Hepatocyte (in vitro differentiated cells): Measurements from ENCODE around the gene HCN2.

Experiments
- EZH2 ChIP-seq: fragments of 200-600 bp; sonication (generic); IDR thresholded peaks from 2 replicates; pipeline ENCODE4 v1.6.1; 2016; ENCODE audit warnings: antibody characterized with exemption, mild to moderate bottlenecking, borderline replicate concordance
- EZH2phosphoT487 ChIP-seq: fragments of 200-600 bp; sonication (generic); IDR thresholded peaks from one replicate; pipeline ENCODE4 v1.6.1; 2018; ENCODE audit warnings: antibody characterized with exemption, mild to moderate bottlenecking, low read depth, moderate library complexity; ENCODE audit not compliant: unreplicated experiment, severe bottlenecking
- TF ChIP-seq, protein P1 (sequence below): fragments of 200-600 bp; sonication (generic); IDR thresholded peaks from 2 replicates; pipeline ENCODE4 v1.5.1; 2016; ENCODE audit warnings: antibody characterized with exemption, mild to moderate bottlenecking; ENCODE audit not compliant: poor library complexity

DNA sequence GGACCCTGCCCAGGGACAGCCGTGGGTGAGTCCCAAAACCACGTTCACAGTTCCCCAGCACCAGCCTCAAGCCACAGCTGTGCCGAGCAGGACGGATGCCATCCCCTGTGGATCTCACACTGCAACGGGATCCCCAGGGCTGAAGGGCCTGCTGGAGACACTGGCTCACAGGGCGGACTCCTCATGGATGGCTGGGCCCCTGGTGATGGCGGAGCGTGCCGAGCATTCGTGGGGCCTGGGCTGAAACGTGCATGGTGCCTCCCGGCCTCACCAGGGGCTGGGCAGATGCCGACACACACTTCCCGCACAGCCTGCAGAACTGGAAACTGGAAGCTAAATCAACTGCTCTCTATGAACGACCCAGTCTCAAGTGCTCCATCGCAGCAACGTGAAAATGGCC, 63.7 kb downstream of the HCN2 start:
- TF ChIP-seq, protein P1, sequence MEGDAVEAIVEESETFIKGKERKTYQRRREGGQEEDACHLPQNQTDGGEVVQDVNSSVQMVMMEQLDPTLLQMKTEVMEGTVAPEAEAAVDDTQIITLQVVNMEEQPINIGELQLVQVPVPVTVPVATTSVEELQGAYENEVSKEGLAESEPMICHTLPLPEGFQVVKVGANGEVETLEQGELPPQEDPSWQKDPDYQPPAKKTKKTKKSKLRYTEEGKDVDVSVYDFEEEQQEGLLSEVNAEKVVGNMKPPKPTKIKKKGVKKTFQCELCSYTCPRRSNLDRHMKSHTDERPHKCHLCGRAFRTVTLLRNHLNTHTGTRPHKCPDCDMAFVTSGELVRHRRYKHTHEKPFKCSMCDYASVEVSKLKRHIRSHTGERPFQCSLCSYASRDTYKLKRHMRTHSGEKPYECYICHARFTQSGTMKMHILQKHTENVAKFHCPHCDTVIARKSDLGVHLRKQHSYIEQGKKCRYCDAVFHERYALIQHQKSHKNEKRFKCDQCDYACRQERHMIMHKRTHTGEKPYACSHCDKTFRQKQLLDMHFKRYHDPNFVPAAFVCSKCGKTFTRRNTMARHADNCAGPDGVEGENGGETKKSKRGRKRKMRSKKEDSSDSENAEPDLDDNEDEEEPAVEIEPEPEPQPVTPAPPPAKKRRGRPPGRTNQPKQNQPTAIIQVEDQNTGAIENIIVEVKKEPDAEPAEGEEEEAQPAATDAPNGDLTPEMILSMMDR: no peak
- TF ChIP-seq EZH2: no peak
- no peak for TF ChIP-seq EZH2phosphoT487
